Iris pigment epithelial cell (primary cell): ENCODE data around the gene CEP162.
"Not testable (repeated sequence)": the region's sequence is repeated elsewhere in the genome, so short reads cannot be mapped to it uniquely, and the experiment has no call there.

Experiments
- DNase-seq: peaks from one replicate; pipeline ENCODE4 v3.0.0-alpha.2; 2011; ENCODE audit warnings: low read depth

CEP162 gene

DNA sequence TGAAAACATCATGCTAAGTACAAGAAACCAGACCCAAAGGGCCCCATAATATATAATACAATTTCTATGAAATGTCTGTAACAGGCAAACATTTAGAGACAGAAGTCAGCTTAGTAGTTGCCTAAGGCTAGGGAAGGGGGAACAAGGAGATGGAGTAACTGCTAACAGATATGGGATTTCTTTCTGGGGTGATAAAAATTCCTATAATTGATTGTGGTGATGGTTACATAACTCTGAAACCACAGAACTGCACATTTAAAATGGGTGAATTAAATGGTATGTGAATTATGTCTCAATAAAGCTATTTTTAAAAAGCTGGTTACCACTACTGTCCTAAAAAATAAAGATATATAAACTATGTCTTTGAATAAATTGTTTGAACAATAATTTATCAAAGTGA lies 3.2 kb downstream of the CEP162 start:
- DNase-seq, result peak; percentile 5

GRCh38 chr6:84223608-84224007 lies 3.8 kb downstream of the CEP162 start:
- DNase-seq, result not testable (repeated sequence)

DNA sequence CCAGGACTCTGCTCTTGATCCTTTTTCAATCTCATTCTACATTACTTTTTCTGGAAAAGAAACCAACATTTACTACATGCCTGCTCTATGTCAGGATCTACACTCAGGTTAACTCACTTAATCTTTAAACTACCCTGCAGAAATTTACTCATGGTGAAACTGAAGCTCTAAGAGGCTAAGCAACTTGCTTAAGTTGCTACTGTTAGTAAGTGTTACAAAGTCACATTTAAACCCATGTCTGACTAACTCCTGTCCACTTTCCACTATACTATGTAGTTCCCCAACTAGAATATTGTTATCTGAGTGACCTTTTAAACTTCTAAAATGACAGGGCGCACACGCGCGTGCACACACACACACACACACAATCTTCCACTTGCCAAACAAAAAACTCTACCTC lies 5.0 kb downstream of the CEP162 start:
- no peak for DNase-seq

- peak; percentile 37 for DNase-seq
Measured at GRCh38 chr6:84220809-84221409, 6.5 kb downstream of the CEP162 start.

- DNase-seq, result no peak
Measured at GRCh38 chr6:84218091-84218490, 9.4 kb downstream of the CEP162 start.

DNA sequence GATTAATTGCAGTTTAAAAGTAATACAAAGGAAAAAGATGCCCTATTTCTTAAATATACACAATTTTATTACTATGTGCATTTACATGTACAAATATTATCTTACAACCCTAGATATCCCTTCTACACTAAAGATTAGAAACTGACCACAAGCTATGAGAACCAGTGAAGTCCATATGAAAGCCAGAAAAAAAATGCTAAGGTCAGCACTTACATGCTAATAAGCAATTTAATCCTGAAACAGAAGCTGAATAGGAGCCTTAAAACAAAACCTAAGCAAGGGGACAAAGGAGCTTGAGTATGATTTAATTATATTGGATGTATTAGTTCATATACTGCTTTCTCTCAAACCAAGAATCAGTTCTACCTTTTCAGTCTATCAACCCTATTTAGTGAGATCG lies 14.2 kb downstream of the CEP162 start:
- DNase-seq, result no peak

GRCh38 chr6:84204011-84204410 lies 23.4 kb downstream of the CEP162 start:
- no peak for DNase-seq

- DNase-seq, result not testable (repeated sequence)
Measured at GRCh38 chr6:84199987-84200386, 27.5 kb downstream of the CEP162 start.

DNA sequence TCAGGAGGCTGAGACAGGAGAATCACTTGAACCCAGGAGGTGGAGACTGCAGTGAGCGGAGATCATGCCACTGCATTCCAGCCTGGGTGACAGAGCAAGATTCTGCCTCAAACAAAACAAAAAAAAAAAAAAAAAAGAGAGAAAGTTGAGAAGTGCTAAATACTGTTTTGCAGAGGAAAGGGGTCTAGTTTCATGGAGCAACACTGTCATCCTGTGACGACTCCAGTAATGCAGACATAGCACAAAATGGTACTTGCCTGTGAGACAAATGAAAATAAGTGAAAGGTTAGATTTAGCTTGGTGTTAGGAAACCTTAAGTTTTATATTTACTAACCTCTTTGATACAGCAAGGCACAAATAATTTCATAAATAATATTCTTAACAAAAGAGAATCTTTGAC lies 29.7 kb downstream of the CEP162 start:
- DNase-seq, result no peak

- peak; percentile 65 for DNase-seq
Measured at GRCh38 chr6:84193114-84193708, 34.2 kb downstream of the CEP162 start.

GRCh38 chr6:84191802-84192201 lies 35.6 kb downstream of the CEP162 start:
- DNase-seq, result no peak

DNA sequence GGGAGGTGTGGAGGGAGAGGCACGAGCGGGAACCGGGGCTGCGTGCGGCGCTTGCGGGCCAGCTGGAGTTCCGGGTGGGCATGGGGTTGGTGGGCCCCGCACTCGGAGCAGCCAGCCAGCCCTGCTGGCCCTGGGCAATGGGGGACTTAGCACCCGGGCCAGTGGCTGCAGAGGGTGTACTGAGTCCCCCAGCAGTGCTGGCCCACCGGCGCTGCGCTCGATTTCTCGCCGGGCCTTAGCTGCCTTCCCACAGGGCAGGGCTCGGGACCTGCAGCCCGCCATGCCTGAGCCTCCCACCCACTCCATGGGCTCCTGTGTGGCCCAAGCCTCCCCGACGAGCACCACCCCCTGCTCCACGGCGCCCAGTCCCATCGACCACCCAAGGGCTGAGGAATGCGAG lies 38.1 kb downstream of the CEP162 start:
- DNase-seq, result not testable (repeated sequence)

GRCh38 chr6:84183430-84183829 lies 44.0 kb downstream of the CEP162 start:
- no peak for DNase-seq

DNA sequence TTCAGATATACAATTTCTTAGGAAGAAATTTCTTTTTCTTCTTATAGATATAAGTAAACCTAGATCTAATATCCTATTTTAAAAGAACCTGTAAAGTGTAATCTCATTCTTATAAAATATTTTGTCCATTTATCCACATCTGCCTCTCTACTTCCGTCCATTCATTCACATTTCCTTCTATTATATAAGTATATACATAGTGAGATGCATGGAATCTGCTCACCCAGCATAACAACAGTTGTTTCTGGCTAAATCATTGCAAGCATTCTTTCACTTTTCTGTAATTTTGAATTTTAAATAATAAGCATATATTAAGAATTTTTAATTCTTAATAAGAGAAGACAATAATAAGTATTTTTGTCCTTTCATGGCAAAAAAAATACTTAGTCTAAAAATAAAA lies 45.4 kb downstream of the CEP162 start:
- DNase-seq, result no peak

DNA sequence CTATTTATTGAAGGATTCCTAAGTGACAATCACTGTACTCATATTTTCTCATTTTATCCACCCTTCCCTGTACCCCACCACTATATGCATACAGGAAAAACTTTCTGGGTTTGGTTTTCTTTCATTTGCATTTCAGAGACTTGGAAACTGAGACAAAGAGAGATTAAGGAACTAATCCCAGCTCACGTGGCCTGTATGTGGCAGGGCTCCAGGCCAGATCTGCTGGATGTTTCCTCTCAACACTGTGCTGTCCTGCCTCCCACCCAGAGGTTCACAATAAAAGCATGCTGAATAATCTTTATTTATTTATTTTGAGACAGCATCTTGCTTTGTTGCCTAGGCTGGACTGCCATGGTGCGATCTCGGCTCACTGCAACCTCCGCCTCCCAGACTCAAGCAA lies 50.2 kb downstream of the CEP162 start:
- no peak for DNase-seq

DNA sequence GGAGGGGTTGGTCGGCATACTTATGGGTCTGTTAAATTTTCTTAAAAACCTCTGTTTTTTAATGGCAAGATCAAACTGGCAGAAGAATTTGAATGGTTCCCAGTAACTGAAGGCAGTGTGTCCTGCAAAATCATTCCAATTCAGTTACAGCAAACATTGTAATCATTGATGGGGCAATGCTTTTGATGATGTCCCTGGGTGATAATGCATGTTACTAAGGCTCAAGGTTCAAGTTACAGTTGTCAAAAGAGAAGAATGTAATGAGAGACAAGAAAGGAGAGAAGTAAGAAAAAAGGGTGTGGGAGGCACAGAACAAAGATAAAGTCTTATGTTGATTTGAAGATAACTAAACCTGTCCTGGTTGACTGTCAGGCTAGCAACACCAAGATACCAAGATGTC lies 54.9 kb downstream of the CEP162 start:
- DNase-seq, result no peak

DNA sequence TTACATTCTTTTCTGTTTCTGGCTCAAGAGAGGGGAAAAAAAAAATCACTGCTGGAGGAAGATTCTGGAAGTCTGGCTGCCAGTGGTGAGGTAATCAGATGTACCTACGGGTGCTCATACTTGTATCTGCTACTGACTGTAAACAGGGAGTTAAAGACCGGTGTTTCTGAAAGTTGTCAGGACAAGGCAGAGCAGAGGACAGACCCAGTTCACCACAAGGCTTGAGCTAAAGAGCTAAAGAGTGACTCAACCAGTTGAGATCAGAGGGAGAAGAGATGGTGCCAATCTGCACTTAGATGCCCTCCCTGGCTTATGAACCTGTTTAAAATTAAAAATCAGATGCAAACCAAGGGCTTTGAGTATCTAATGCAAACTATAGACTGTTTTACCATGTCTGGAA lies 55.4 kb downstream of the CEP162 start:
- DNase-seq, result no peak

DNA sequence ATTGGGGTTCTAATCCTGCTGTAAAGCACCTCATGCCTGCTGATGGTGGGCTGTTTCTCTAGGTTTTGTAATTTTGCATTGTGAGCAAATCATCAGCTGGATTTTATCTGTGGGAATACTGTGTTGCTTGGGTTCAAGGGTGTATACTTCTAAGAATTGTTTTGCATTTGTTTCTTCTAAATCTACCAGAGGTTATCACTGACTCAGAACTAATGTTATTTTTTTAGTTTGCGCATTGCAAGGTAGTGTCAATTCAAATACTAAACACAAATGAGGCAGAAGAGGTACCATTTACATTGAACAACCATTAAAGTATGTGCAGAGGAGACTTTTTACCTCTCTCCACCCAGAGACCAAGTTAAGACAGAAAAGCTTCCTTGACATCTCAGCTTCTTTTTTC lies 60.0 kb downstream of the CEP162 start:
- DNase-seq, result no peak

GRCh38 chr6:84166395-84166794 lies 61.0 kb downstream of the CEP162 start:
- no peak for DNase-seq

DNA sequence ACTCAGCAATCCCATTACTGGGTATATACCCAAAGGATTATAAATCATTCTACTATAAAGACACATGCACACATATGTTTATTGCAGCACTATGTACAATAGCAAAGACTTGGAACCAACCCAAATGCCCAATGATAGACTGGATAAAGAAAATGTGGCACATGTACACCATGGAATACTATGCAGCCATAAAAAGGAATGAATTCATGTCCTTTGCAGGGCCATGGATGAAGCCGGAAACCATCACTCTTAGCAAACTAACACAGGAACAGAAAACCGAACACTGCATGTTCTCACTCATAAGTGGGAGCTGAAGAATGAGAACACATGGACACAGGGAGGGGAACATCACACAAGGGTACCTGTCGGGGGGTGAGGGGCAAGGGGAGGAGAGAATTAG lies 63.1 kb downstream of the CEP162 start:
- DNase-seq, result not testable (repeated sequence)

GRCh38 chr6:84161190-84161589 lies 66.3 kb downstream of the CEP162 start:
- no peak for DNase-seq

DNA sequence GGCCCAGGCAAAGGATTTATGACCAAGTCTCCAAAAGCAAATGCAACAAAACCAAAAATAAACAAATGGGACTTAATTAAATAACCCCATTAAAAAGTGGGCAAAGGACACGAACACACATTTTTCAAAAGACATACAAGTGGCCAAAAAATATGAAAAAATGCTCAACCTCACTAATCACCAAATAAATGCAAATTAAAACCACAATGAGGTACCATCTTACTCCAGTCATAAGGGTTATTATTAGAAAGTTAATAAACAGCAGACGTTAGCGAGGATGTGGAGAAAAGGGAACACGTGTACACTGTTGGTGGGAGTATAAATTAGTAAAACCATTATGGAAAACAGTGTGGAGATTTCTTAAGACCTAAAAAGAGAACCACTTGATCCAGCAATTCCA lies 71.1 kb downstream of the CEP162 start:
- DNase-seq, result no peak

DNA sequence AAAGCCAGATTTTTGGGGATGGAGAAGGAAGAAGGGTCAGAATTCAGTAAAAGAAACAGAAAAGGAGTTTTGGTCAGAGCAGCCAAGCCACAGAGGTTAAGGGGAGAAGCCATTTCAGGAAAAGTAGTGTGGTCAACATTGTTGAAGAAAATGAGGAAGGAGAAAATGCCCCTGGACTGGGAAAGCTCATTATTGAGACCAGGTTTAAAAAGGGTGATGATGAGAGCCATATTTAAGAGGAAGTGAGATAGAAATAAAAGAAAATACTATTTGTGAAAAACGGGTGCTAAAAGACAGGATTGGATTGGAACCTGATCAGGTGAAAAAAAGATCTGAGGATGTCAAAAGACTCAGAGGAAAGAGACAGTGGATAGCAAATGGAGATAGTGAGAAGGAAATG lies 75.8 kb downstream of the CEP162 start:
- DNase-seq, result no peak

DNA sequence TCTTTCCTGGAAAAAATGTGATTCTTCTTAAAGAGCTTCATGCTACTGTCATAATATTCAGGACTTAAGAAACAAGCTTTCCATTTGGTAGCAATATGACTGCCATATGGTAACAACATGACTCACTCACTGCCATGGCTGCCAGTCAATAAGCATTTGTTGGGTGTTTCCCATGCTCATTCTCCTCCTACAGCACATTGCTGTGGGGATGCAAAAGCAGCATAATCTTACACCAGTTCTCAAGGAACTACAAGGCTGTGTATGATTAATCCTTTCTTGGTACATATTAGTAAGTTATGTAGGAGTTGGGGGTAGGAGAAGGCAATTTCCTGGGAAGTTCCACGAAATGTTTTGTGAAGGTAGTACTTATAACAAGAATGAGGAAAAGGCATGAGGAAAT lies 76.7 kb downstream of the CEP162 start:
- DNase-seq, result peak; percentile 87
